HS-5 (cell line): ENCODE results near the gene GMDS.

Experiments
- DNase-seq: peaks from one replicate; pipeline ENCODE4 v3.0.0-alpha.2; 2012; ENCODE audit warnings: low read depth

GMDS gene

GRCh38 chr6:1586861-1587450 is 658.4 kb downstream of the GMDS start:
- no peak for DNase-seq

- DNase-seq: no peak
These were observed 659.1 kb downstream of the GMDS start for GRCh38 chr6:1586256-1586655.

GRCh38 chr6:1585669-1586049 is 659.7 kb downstream of the GMDS start:
- DNase-seq: no peak

GRCh38 chr6:1584996-1585668 is 660.3 kb downstream of the GMDS start:
- no peak for DNase-seq

GRCh38 chr6:1584146-1584545 is 661.3 kb downstream of the GMDS start:
- DNase-seq: no peak

GRCh38 chr6:1581120-1581991 is 664.0 kb downstream of the GMDS start:
- DNase-seq: no peak

GRCh38 chr6:1580585-1580984 is 664.8 kb downstream of the GMDS start:
- no peak for DNase-seq

GRCh38 chr6:1580109-1580508 is 665.3 kb downstream of the GMDS start:
- DNase-seq: no peak

- no peak for DNase-seq
These were observed 666.3 kb downstream of the GMDS start for GRCh38 chr6:1579096-1579495.

GRCh38 chr6:1577896-1578745 is 667.3 kb downstream of the GMDS start:
- DNase-seq: no peak

- no peak for DNase-seq
These were observed 668.2 kb downstream of the GMDS start for GRCh38 chr6:1577146-1577680.

- DNase-seq: no peak
These were observed 668.7 kb downstream of the GMDS start for GRCh38 chr6:1576711-1577110.

GRCh38 chr6:1576166-1576565 is 669.2 kb downstream of the GMDS start:
- no peak for DNase-seq

GRCh38 chr6:1575210-1576041 is 670.0 kb downstream of the GMDS start:
- no peak for DNase-seq

- no peak for DNase-seq
These were observed 670.6 kb downstream of the GMDS start for GRCh38 chr6:1574890-1575209.

GRCh38 chr6:1574083-1574761 is 671.2 kb downstream of the GMDS start:
- DNase-seq: no peak
